ENCODE measurements around the gene U2AF1L4. TPM values are rescaled to one million over a fixed set of nuclear protein-coding genes. Genes with fewer than 3 reads are reported as not detected.

U2AF1L4 gene
- total and polyA plus RNA-seq, 2 of the 4 experiments (the other 2 are of a cell fraction), result 6.1 to 15.0 TPM

DNA sequence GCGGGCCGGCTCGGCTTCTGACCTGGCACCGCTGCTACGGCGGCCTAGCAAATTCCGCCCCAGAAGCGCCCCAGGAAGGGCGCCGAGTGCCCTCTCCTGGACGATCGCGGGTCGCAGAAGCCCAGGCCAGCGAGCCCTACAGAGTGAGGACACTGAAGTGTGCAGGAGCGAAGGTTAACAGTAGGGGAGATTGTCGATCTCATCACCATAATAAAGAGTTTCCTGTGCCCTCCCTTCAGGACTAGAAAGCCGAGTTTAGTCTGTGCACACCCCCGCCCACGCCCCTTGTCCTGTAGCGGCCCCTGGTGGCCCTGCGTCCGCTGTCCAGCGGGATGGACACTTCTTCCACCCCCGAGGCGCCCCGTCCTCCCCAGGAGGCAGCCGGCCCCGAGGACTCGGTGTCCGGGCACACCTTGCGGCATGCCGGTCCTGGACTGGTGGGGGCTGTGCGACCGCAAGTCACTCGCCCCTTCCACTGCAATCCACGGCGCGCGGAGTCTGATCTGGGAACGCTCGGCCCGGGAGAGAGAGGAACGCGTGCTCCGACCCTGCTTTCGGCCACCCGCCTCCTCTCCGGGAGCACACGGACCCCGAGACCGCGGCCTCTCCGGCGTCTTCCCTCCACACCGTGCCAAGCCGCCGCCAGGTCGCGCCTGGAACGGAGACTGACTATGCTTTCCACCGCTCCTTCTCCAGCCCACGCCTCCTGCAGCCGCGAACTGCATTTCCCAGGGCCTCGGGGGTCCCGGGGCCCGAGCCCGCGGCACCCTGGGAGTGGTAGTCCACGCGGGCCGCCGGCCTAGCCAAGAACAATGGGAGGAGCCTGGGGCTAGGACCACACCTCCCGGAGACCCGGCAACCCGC is 28.2 kb downstream of the U2AF1L4 start:
- H3K9me1 ChIP-seq (ENCODE audit: insufficient read depth, low read length), result no peaks in the 10 kb centered on the region; the same call in 1 of the 2 replicates
- intact Hi-C loops (cut with micrococcal nuclease) (loop anchor here (1.0 to 2.0 kb wide), 5 partner anchors 24 to 214 kb away; partner anchors contain the start of genes PSENEN and U2AF1L4), in situ Hi-C loops (cut with MboI; ENCODE audit: low sequenced_read_pairs) (loop anchor here (5.0 kb wide), 1 partner anchor 170 kb away; the partner anchor contains the start of gene TMEM147), dilution Hi-C loops (cut with HindIII; ENCODE audit: low sequenced_read_pairs, unreplicated experiment) (no loop called here)
- peak; percentile 87 for ATAC-seq (ENCODE audit: low read depth)
- H2BK15ac ChIP-seq (ENCODE audit: low read depth, low read length), result no peak overlapping the region; the same call in 2 of the 3 replicates
- peak overlapping the region; percentile 72 for H3K4me3 ChIP-seq (ENCODE audit: insufficient read depth, low read depth, low read length)
- H3K4me1 ChIP-seq (ENCODE audit: control insufficient read depth, insufficient read depth, low read length), result peaks cover 14% of the 10 kb centered on the region
- H2AK5ac ChIP-seq (ENCODE audit: low read depth, low read length), result 0 out of 2 replicates have a peak overlapping the region, but pooled peaks have one; percentile 17
- H3K27me3 ChIP-seq (ENCODE audit: control insufficient read depth, insufficient read depth, low read length), result no peaks in the 10 kb centered on the region
- peaks cover 13% of the 10 kb centered on the region; the same call in 1 of the 2 replicates for H3K36me3 ChIP-seq (ENCODE audit: control insufficient read depth, insufficient read depth, low read length)
- peak overlapping the region; percentile 62 for H3K27ac ChIP-seq (ENCODE audit: insufficient read depth, low read length)
- H3K4me2 ChIP-seq (ENCODE audit: low read depth, low read length), result peak overlapping the region; percentile 75
- H2BK20ac ChIP-seq (ENCODE audit: low read depth, low read length), result no peak overlapping the region
- ChIA-PET POLR2A (ENCODE audit: unreplicated experiment) (no interaction called here), CTCF (no interaction called here)
- H4K8ac ChIP-seq (ENCODE audit: low read depth in 2 of 2, low read length in 2 of 2), result peak overlapping the region; percentile 73 to 87
- peak overlapping the region; percentile 81; the same call in 1 of the 2 replicates for H3K14ac ChIP-seq (replicated peaks; ENCODE audit: low read depth, low read length)
- H2BK120ac ChIP-seq (ENCODE audit: low read depth, low read length), result no peak overlapping the region
- peak overlapping the region; percentile 41; the same call in 1 of the 2 replicates for H3K23ac ChIP-seq (ENCODE audit: low read depth, low read length)
- H2AFZ ChIP-seq (replicated peaks; ENCODE audit: low read length, poor library complexity), result peak overlapping the region; percentile 99
- peak overlapping the region; percentile 91 for H3K4ac ChIP-seq (ENCODE audit: low read depth, low read length)
- H2AK9ac ChIP-seq (replicated peaks; ENCODE audit: low read depth, low read length, poor library complexity), result peak overlapping the region; percentile 84
- peak overlapping the region; percentile 74; the same call in 1 of the 2 replicates for H4K91ac ChIP-seq (ENCODE audit: insufficient read depth, low read depth, low read length)
- H3K9me3 ChIP-seq (ENCODE audit: control insufficient read depth, insufficient read depth, low read length), result no peaks in the 10 kb centered on the region
- WGBS, 2 experiments (ENCODE audit: extremely low coverage in 2 of 2, insufficient read length in 1 of 2), result 0% methylated on average over 18 of the region's 77 CpGs; no CpG with 5 or more reads in 1 of the 2 experiments
- BruUV-seq (replicated peaks), result no TSS peak
- H2BK5ac ChIP-seq (ENCODE audit: low read depth, low read length, poor library complexity, severe bottlenecking), result peak overlapping the region; percentile 71
- peaks cover 4 to 37% of the 10 kb centered on the region in 2 experiments; a peak in 2 of 4 replicates for H3K79me1 ChIP-seq (ENCODE audit: low read depth in 1 of 2, low read length in 2 of 2)
- peak overlapping the region; percentile 57 for H3K9ac ChIP-seq (ENCODE audit: low read depth, low read length)
- peak overlapping the region; percentile 35 for H4K5ac ChIP-seq (ENCODE audit: low read depth, low read length)
- H3K56ac ChIP-seq (ENCODE audit: extremely low read depth, insufficient read depth, low read length), result peak overlapping the region; percentile 67
- DNase-seq, result peak; percentile 94
- no peak overlapping the region for H3K18ac ChIP-seq (ENCODE audit: low read depth, low read length)
- peaks cover 16% of the 10 kb centered on the region for H4K20me1 ChIP-seq (ENCODE audit: insufficient read depth, low read length)
- TF ChIP-seq POLR2A (IDR thresholded peaks at IDR 0.05; ENCODE audit: low read depth, low read length) (no peak), RCOR1 (IDR thresholded peaks at IDR 0.05; ENCODE audit: insufficient replicate concordance, low read length) (no peak), MAFK (IDR thresholded peaks at IDR 0.05; ENCODE audit: low read depth, low read length) (no peak), RAD21 (IDR thresholded peaks at IDR 0.05; ENCODE audit: low read length) (peak; percentile 71), BHLHE40 (IDR thresholded peaks at IDR 0.05; ENCODE audit: low read depth, low read length) (0 out of 2 replicates have a peak, but pooled peaks have one; percentile 10), SMC3 (IDR thresholded peaks at IDR 0.05; ENCODE audit: low read depth, low read length) (peak; percentile 62; the same call in 1 of the 2 replicates), CHD1 (IDR thresholded peaks at IDR 0.05; ENCODE audit: low read depth, low read length) (no peak), MAZ (IDR thresholded peaks at IDR 0.05; ENCODE audit: borderline replicate concordance, low read depth, low read length) (peak; percentile 81; the same call in 1 of the 2 replicates), NFE2L2 (IDR thresholded peaks at IDR 0.05; ENCODE audit: low read depth, low read length) (no peak), MXI1 (IDR thresholded peaks at IDR 0.05; ENCODE audit: borderline replicate concordance, low read depth, low read length) (peak; percentile 63), CEBPB (IDR thresholded peaks at IDR 0.05; ENCODE audit: low read depth, low read length) (no peak), USF2 (IDR thresholded peaks at IDR 0.05; ENCODE audit: low read depth, low read length) (no peak)
- TF ChIP-seq, protein P1, sequence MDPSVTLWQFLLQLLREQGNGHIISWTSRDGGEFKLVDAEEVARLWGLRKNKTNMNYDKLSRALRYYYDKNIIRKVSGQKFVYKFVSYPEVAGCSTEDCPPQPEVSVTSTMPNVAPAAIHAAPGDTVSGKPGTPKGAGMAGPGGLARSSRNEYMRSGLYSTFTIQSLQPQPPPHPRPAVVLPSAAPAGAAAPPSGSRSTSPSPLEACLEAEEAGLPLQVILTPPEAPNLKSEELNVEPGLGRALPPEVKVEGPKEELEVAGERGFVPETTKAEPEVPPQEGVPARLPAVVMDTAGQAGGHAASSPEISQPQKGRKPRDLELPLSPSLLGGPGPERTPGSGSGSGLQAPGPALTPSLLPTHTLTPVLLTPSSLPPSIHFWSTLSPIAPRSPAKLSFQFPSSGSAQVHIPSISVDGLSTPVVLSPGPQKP (IDR thresholded peaks at IDR 0.05; ENCODE audit: borderline replicate concordance, low read depth, low read length), result no peak
